OCI-LY1 (cell line): ENCODE measurements around the gene PPCDC.

Experiments used
- EZH2 ChIP-seq: fragments of 200-600 bp; sonication (generic), shearing (Covaris generic); IDR thresholded peaks from 2 replicates; pipeline ENCODE4 v1.8.0; 2017; ENCODE audit warnings: borderline replicate concordance, mixed run types, mild to moderate bottlenecking, antibody characterized with exemption, low read length, moderate library complexity, mixed read lengths
- TF ChIP-seq, protein P1 (sequence below): fragments of 200-600 bp; sonication (generic), shearing (Covaris generic); IDR thresholded peaks from 2 replicates; pipeline ENCODE4 v1.5.1; 2017; ENCODE audit warnings: mild to moderate bottlenecking, antibody characterized with exemption, low read length, moderate library complexity, mixed read lengths

DNA sequence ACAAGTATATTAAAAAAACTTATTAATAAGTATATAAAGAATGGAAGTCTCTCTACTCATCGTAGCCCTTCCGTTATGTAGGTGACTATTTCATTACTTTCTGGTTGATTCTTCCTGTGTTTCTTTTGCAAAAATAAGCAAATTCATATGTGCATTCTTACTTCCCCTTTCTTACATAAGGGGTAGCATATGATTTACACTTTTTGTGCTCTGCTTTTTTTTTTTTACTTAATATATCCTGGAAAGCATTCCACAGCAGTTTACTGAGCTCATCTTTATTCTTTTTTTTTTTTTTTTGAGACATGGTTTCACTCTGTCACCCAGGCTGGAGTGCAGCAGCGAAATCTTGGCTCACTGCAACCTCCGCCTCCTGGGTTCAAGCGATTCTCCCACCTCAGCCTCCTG, 15.2 kb upstream of the PPCDC start:
- TF ChIP-seq, protein P1, sequence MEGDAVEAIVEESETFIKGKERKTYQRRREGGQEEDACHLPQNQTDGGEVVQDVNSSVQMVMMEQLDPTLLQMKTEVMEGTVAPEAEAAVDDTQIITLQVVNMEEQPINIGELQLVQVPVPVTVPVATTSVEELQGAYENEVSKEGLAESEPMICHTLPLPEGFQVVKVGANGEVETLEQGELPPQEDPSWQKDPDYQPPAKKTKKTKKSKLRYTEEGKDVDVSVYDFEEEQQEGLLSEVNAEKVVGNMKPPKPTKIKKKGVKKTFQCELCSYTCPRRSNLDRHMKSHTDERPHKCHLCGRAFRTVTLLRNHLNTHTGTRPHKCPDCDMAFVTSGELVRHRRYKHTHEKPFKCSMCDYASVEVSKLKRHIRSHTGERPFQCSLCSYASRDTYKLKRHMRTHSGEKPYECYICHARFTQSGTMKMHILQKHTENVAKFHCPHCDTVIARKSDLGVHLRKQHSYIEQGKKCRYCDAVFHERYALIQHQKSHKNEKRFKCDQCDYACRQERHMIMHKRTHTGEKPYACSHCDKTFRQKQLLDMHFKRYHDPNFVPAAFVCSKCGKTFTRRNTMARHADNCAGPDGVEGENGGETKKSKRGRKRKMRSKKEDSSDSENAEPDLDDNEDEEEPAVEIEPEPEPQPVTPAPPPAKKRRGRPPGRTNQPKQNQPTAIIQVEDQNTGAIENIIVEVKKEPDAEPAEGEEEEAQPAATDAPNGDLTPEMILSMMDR: no peak
- no peak for TF ChIP-seq EZH2
